Kidney glomerular epithelial cell (primary cell): ENCODE measurements around the gene USP15.

Experiments used
- DNase-seq: peaks from one replicate; lab custom pipeline; 2025; lab: John Stamatoyannopoulos, UW

Gene USP15

GRCh38 chr12:62282057-62282774 lies 22.0 kb downstream of the USP15 start:
- no peak for DNase-seq

GRCh38 chr12:62284749-62285148 lies 24.5 kb downstream of the USP15 start:
- no peak for DNase-seq

GRCh38 chr12:62285284-62285683 lies 25.1 kb downstream of the USP15 start:
- no peak for DNase-seq

- no peak for DNase-seq
Measured at GRCh38 chr12:62288328-62288727, 28.1 kb downstream of the USP15 start.

GRCh38 chr12:62290846-62291245 lies 30.6 kb downstream of the USP15 start:
- no peak for DNase-seq

- DNase-seq: no peak
Measured at GRCh38 chr12:62291864-62292760, 31.9 kb downstream of the USP15 start.

- no peak for DNase-seq
Measured at GRCh38 chr12:62292761-62293344, 32.6 kb downstream of the USP15 start.

GRCh38 chr12:62294378-62294777 lies 34.2 kb downstream of the USP15 start:
- no peak for DNase-seq

GRCh38 chr12:62296001-62296400 lies 35.8 kb downstream of the USP15 start:
- no peak for DNase-seq

GRCh38 chr12:62297321-62297720 lies 37.1 kb downstream of the USP15 start:
- DNase-seq: no peak

- no peak for DNase-seq
Measured at GRCh38 chr12:62299617-62300016, 39.4 kb downstream of the USP15 start.

- no peak for DNase-seq
Measured at GRCh38 chr12:62301080-62301798, 41.0 kb downstream of the USP15 start.

GRCh38 chr12:62301799-62302133 lies 41.6 kb downstream of the USP15 start:
- no peak for DNase-seq

- no peak for DNase-seq
Measured at GRCh38 chr12:62304560-62304959, 44.4 kb downstream of the USP15 start.

GRCh38 chr12:62305778-62306177 lies 45.6 kb downstream of the USP15 start:
- DNase-seq: no peak

GRCh38 chr12:62306569-62307530 lies 46.6 kb downstream of the USP15 start:
- no peak for DNase-seq

- no peak for DNase-seq
Measured at GRCh38 chr12:62308201-62308600, 48.0 kb downstream of the USP15 start.

- DNase-seq: no peak
Measured at GRCh38 chr12:62313727-62314380, 53.6 kb downstream of the USP15 start.

GRCh38 chr12:62317017-62317416 lies 56.8 kb downstream of the USP15 start:
- DNase-seq: no peak

GRCh38 chr12:62319058-62319457 lies 58.9 kb downstream of the USP15 start:
- DNase-seq: no peak

GRCh38 chr12:62320054-62320453 lies 59.9 kb downstream of the USP15 start:
- no peak for DNase-seq
